ENCODE data around the gene PRR14.
"Not testable (repeated sequence)": the region's sequence is repeated elsewhere in the genome, so short reads cannot be mapped to it uniquely, and the experiment has no call there.

The PRR14 gene

GRCh38 chr16:30615358-30616091 is 35.2 kb upstream of the PRR14 start:
- H3K9me3 ChIP-seq (ENCODE audit: control insufficient read depth, low read length) = peaks cover 10% of the 10 kb centered on the region
- H3K27ac ChIP-seq (ENCODE audit: low read depth, low read length, severe bottlenecking) = no peak overlapping the region
- WGBS, 2 experiments (ENCODE audit: insufficient coverage in 2 of 2) = 55 to 60% methylated on average over 10 of the region's 12 CpGs
- no peaks in the 10 kb centered on the region for H3K4me1 ChIP-seq (ENCODE audit: control insufficient read depth, insufficient read depth, low read length, poor library complexity, severe bottlenecking)
- H3K36me3 ChIP-seq (ENCODE audit: control insufficient read depth, insufficient read depth, low read length) = no peaks in the 10 kb centered on the region
- no peak overlapping the region for H3K4me3 ChIP-seq (ENCODE audit: extremely low read depth, insufficient read depth, low read length, poor library complexity, severe bottlenecking)

GRCh38 chr16:30619202-30619601 is 31.6 kb upstream of the PRR14 start:
- H3K4me3 ChIP-seq (ENCODE audit: extremely low read depth, insufficient read depth, low read length, poor library complexity, severe bottlenecking) = no peak overlapping the region
- H3K4me1 ChIP-seq (ENCODE audit: control insufficient read depth, insufficient read depth, low read length, poor library complexity, severe bottlenecking) = no peaks in the 10 kb centered on the region
- peaks cover 10% of the 10 kb centered on the region for H3K9me3 ChIP-seq (ENCODE audit: control insufficient read depth, low read length)
- no peak overlapping the region for H3K27ac ChIP-seq (ENCODE audit: low read depth, low read length, severe bottlenecking)
- no peaks in the 10 kb centered on the region for H3K36me3 ChIP-seq (ENCODE audit: control insufficient read depth, insufficient read depth, low read length)
- 91 to 100% methylated on average over 1 to 4 of the region's 4 CpGs for WGBS, 2 experiments (ENCODE audit: insufficient coverage in 2 of 2)

GRCh38 chr16:30619638-30620037 is 31.1 kb upstream of the PRR14 start:
- H3K36me3 ChIP-seq (ENCODE audit: control insufficient read depth, insufficient read depth, low read length) = no peaks in the 10 kb centered on the region
- no peak overlapping the region for H3K27ac ChIP-seq (ENCODE audit: low read depth, low read length, severe bottlenecking)
- peaks cover 10% of the 10 kb centered on the region for H3K9me3 ChIP-seq (ENCODE audit: control insufficient read depth, low read length)
- whole genome bisulfite sequencing, 2 experiments (ENCODE audit: insufficient coverage in 2 of 2) = 97 to 98% methylated on average over 3 to 4 of the region's 5 CpGs
- no peaks in the 10 kb centered on the region for H3K4me1 ChIP-seq (ENCODE audit: control insufficient read depth, insufficient read depth, low read length, poor library complexity, severe bottlenecking)
- H3K4me3 ChIP-seq (ENCODE audit: extremely low read depth, insufficient read depth, low read length, poor library complexity, severe bottlenecking) = no peak overlapping the region

- peaks cover 10% of the 10 kb centered on the region for H3K9me3 ChIP-seq (ENCODE audit: control insufficient read depth, low read length)
- no peak overlapping the region for H3K4me3 ChIP-seq (ENCODE audit: extremely low read depth, insufficient read depth, low read length, poor library complexity, severe bottlenecking)
- H3K36me3 ChIP-seq (ENCODE audit: control insufficient read depth, insufficient read depth, low read length) = no peaks in the 10 kb centered on the region
- WGBS, 2 experiments (ENCODE audit: insufficient coverage in 2 of 2) = 62% methylated on average over 3 of the region's 3 CpGs; no CpG with 5 or more reads in 1 of the 2 experiments
- H3K27ac ChIP-seq (ENCODE audit: low read depth, low read length, severe bottlenecking) = no peak overlapping the region
- H3K4me1 ChIP-seq (ENCODE audit: control insufficient read depth, insufficient read depth, low read length, poor library complexity, severe bottlenecking) = no peaks in the 10 kb centered on the region
Observed at GRCh38 chr16:30620169-30620568, 30.6 kb upstream of the PRR14 start.

- no peak overlapping the region for H3K4me3 ChIP-seq (ENCODE audit: extremely low read depth, insufficient read depth, low read length, poor library complexity, severe bottlenecking)
- peaks cover 10% of the 10 kb centered on the region for H3K9me3 ChIP-seq (ENCODE audit: control insufficient read depth, low read length)
- WGBS, 2 experiments (ENCODE audit: insufficient coverage in 2 of 2) = 74% methylated on average over 3 to 4 of the region's 5 CpGs
- no peaks in the 10 kb centered on the region for H3K4me1 ChIP-seq (ENCODE audit: control insufficient read depth, insufficient read depth, low read length, poor library complexity, severe bottlenecking)
- no peaks in the 10 kb centered on the region for H3K36me3 ChIP-seq (ENCODE audit: control insufficient read depth, insufficient read depth, low read length)
- no peak overlapping the region for H3K27ac ChIP-seq (ENCODE audit: low read depth, low read length, severe bottlenecking)
Observed at GRCh38 chr16:30621765-30622164, 29.0 kb upstream of the PRR14 start.

GRCh38 chr16:30622455-30623032 is 28.2 kb upstream of the PRR14 start:
- Histone ChIP-seq H3K9me3 (ENCODE audit: control insufficient read depth, low read length) (peaks cover 7% of the 10 kb centered on the region), H3K4me1 (ENCODE audit: control insufficient read depth, insufficient read depth, low read length, poor library complexity, severe bottlenecking) (no peaks in the 10 kb centered on the region), H3K36me3 (ENCODE audit: control insufficient read depth, insufficient read depth, low read length) (no peaks in the 10 kb centered on the region), H3K4me3 (ENCODE audit: extremely low read depth, insufficient read depth, low read length, poor library complexity, severe bottlenecking) (no peak overlapping the region), H3K27ac (ENCODE audit: low read depth, low read length, severe bottlenecking) (no peak overlapping the region)
- WGBS, 2 experiments (ENCODE audit: insufficient coverage in 2 of 2) = 76 to 79% methylated on average over 9 to 10 of the region's 10 CpGs

GRCh38 chr16:30623536-30624283 is 27.1 kb upstream of the PRR14 start:
- H3K4me1 ChIP-seq (ENCODE audit: control insufficient read depth, insufficient read depth, low read length, poor library complexity, severe bottlenecking) = no peaks in the 10 kb centered on the region
- H3K4me3 ChIP-seq (ENCODE audit: extremely low read depth, insufficient read depth, low read length, poor library complexity, severe bottlenecking) = no peak overlapping the region
- WGBS, 2 experiments (ENCODE audit: insufficient coverage in 2 of 2) = 86 to 92% methylated on average over 10 of the region's 11 CpGs
- H3K27ac ChIP-seq (ENCODE audit: low read depth, low read length, severe bottlenecking) = no peak overlapping the region
- peaks cover 6% of the 10 kb centered on the region for H3K9me3 ChIP-seq (ENCODE audit: control insufficient read depth, low read length)
- H3K36me3 ChIP-seq (ENCODE audit: control insufficient read depth, insufficient read depth, low read length) = no peaks in the 10 kb centered on the region

GRCh38 chr16:30626236-30626635 is 24.5 kb upstream of the PRR14 start:
- no peaks in the 10 kb centered on the region for H3K9me3 ChIP-seq (ENCODE audit: control insufficient read depth, low read length)
- no peaks in the 10 kb centered on the region for H3K36me3 ChIP-seq (ENCODE audit: control insufficient read depth, insufficient read depth, low read length)
- whole genome bisulfite sequencing, 2 experiments (ENCODE audit: insufficient coverage in 2 of 2) = 87 to 96% methylated on average over 9 of the region's 9 CpGs
- H3K27ac ChIP-seq (ENCODE audit: low read depth, low read length, severe bottlenecking) = no peak overlapping the region
- H3K4me1 ChIP-seq (ENCODE audit: control insufficient read depth, insufficient read depth, low read length, poor library complexity, severe bottlenecking) = no peaks in the 10 kb centered on the region
- H3K4me3 ChIP-seq (ENCODE audit: extremely low read depth, insufficient read depth, low read length, poor library complexity, severe bottlenecking) = no peak overlapping the region

GRCh38 chr16:30628628-30629540 is 21.9 kb upstream of the PRR14 start:
- H3K27ac ChIP-seq (ENCODE audit: low read depth, low read length, severe bottlenecking) = no peak overlapping the region
- 49 to 82% methylated on average over 9 to 10 of the region's 18 CpGs for WGBS, 2 experiments (ENCODE audit: insufficient coverage in 2 of 2)
- H3K4me3 ChIP-seq (ENCODE audit: extremely low read depth, insufficient read depth, low read length, poor library complexity, severe bottlenecking) = no peak overlapping the region
- no peaks in the 10 kb centered on the region for H3K4me1 ChIP-seq (ENCODE audit: control insufficient read depth, insufficient read depth, low read length, poor library complexity, severe bottlenecking)
- H3K9me3 ChIP-seq (ENCODE audit: control insufficient read depth, low read length) = no peaks in the 10 kb centered on the region
- H3K36me3 ChIP-seq (ENCODE audit: control insufficient read depth, insufficient read depth, low read length) = no peaks in the 10 kb centered on the region

- not testable (repeated sequence) for H3K9me3 ChIP-seq (ENCODE audit: control insufficient read depth, low read length); H3K4me3 ChIP-seq (ENCODE audit: extremely low read depth, insufficient read depth, low read length, poor library complexity, severe bottlenecking); H3K27ac ChIP-seq (ENCODE audit: low read depth, low read length, severe bottlenecking); H3K4me1 ChIP-seq (ENCODE audit: control insufficient read depth, insufficient read depth, low read length, poor library complexity, severe bottlenecking); H3K36me3 ChIP-seq (ENCODE audit: control insufficient read depth, insufficient read depth, low read length)
- 95 to 100% methylated on average over 4 of the region's 7 CpGs for WGBS, 2 experiments (ENCODE audit: insufficient coverage in 2 of 2)
Observed at GRCh38 chr16:30632454-30632853, 18.3 kb upstream of the PRR14 start.
